HG02623 (cell line): Measurements from ENCODE around the gene MYO5B.
"Not testable (repeated sequence)": the region's sequence is repeated elsewhere in the genome, so short reads cannot be mapped to it uniquely, and the experiment has no call there.

Experiments used
- ATAC-seq: cut with Tn5 transposase; IDR thresholded peaks from one replicate; pipeline ENCODE4 v1.9.1; 2021; ENCODE audit warnings: moderate library complexity; ENCODE audit not compliant: unreplicated experiment

The MYO5B gene

DNA sequence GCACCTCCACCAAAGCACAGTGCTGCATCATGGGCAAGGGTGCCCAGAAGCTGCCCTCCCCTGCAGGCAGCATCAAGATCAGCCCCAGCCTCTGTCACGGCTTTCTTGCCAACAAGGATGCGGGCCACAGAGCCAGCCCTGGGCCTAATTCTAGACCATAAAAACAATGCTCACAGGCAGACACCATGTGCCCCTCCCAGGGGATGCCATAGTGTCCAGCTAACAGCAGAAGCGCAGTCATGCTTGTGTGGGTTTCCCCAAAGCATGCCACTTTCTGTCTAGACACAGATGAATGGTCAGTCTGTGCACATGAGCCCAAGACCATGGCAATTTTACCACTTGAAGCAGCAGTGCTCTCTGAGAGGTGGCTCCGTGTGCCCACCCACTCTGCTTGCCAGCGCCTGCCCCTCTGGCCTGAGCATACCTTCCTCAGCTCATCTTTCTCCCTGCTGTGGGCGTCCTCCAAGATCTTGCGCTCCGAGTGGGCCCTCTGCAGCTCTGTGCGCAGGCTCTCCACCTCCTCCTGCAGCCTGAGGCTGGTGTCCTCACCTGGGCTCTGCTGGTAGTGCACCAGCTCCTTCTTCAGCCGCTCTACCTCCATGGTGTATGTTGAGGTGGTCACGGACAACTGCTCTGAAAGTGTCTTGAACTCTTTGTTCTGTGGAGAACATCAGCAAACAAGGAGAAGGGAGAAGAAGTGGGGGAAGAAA, 300.3 kb downstream of the MYO5B start:
- no peak for ATAC-seq

- no peak for ATAC-seq
Measured at GRCh38 chr18:49893036-49893435, 301.9 kb downstream of the MYO5B start.

GRCh38 chr18:49892148-49892924, 302.6 kb downstream of the MYO5B start:
- no peak for ATAC-seq

- ATAC-seq = no peak
Measured at GRCh38 chr18:49890041-49890440, 304.9 kb downstream of the MYO5B start.

GRCh38 chr18:49889552-49889951, 305.4 kb downstream of the MYO5B start:
- not testable (repeated sequence) for ATAC-seq

GRCh38 chr18:49886891-49887764, 307.8 kb downstream of the MYO5B start:
- ATAC-seq = no peak

- ATAC-seq = no peak
Measured at GRCh38 chr18:49884959-49885358, 310.0 kb downstream of the MYO5B start.

DNA sequence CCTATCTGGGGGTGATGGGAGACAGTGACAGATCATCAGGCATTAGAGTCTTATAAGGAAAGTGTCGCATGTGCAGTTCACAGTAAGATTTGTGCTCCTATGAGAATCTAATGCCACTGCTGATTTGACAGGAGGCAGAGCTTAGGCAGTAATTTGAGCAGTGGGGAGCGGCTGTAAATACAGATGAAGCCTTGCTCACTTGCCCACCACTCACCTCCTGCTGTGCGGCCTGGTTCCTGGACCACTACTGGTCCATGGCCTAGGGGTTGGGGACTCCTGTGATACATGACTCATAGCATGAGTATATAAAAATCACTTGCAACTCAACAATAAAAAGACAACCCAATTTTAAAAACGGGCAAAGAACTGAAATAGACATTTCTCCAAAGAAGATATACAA, 310.5 kb downstream of the MYO5B start:
- no peak for ATAC-seq

- ATAC-seq = no peak
Measured at GRCh38 chr18:49880661-49881060, 314.3 kb downstream of the MYO5B start.

GRCh38 chr18:49879271-49879580, 315.7 kb downstream of the MYO5B start:
- ATAC-seq = no peak

GRCh38 chr18:49878567-49879270, 316.2 kb downstream of the MYO5B start:
- no peak for ATAC-seq

DNA sequence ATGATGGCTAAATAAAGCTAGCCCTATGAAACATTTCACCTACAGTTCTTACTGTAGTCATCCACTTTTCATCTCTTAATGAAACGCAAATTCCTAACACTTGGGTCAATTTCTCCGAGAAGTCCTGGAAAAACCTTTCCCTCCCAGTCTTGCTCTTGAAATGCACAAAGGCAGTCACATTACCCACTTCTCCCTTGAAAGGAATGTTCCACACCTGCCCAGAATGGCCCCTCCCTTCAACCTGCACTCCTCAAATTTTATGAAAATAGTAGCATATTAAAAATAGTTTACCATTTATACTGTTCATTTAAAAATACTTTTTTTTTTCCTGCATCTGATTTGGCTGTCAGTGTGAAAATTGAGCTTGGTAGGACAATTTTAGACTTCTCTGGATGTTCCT, 316.9 kb downstream of the MYO5B start:
- ATAC-seq = no peak

GRCh38 chr18:49876536-49876935, 318.4 kb downstream of the MYO5B start:
- no peak for ATAC-seq

DNA sequence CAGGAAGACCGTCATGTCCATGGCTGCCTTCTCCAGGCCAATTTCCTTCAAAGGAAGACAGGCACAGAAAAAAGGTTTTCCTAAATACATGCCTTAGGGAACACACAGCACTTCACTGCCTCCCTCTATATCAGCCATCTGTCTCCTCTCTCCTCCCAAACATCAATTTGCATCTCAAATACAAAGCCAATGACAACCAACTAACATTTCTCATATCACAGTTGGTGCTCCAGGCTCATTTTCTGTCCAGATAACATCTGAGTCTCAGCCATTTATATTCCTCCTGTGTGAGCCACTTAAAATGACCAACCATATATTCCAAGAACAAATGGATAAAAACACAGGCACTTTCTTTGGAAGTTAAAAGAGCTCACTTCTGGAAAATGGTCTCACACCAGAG, 319.2 kb downstream of the MYO5B start:
- ATAC-seq = no peak

GRCh38 chr18:49875155-49875554, 319.8 kb downstream of the MYO5B start:
- no peak for ATAC-seq

DNA sequence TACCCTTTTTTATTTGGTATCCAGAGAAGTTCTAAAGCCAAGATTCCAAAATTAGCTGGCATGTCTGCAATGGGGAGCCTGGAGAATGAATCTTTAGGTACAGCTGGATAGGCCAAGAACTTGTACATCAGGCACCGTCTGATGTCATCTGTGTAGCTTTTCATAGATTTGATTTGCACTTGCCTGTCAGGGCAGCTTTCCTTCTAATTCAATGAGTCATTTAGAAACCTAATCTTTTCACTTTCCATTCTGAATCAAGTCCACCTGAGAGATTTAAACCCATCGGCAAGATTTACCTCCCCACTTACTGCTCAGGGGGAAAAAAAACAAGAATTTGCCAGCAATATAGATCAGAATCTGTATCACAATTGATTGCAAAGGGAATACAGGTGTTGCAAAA, 320.7 kb downstream of the MYO5B start:
- ATAC-seq = no peak

- ATAC-seq = no peak
Measured at GRCh38 chr18:49869354-49869753, 325.6 kb downstream of the MYO5B start.

DNA sequence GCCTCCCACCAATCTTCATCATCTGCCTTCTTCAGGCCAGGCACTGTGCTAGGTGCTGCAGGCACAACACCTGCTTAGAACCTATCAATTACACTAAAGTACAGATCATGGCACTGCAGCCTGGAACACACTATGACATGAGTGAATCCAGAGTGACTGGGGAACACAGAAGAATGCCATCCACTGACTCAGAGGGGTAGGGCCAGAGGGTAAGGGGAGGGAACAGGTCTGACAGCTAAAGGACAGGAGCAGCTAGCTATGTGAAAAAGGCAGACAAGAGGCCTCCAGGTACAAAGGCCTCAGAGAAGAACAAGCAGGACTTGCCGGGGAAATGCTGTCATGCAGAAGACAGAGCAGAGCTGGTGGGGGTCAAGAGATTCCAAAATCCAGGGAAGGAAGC, 328.3 kb downstream of the MYO5B start:
- no peak for ATAC-seq

DNA sequence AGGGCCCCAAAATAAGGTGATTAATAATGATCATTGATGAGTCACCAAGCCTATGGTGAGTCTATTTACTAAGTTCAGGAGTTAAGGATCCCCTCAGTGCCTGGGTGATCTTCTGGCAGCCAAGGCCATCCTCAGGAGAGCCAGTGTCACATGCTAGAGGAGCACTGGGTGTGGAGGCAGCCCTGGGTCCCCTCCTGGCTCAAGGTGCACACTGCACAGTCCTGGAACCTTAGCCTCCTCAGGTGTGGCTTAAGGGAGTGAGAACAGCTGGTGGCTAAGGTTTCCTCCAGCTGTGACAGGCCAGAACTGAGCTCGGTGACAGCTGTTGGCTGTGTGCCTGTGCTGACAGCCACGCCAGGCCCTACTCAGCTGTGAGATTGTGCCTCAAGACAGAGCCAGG, 329.5 kb downstream of the MYO5B start:
- no peak for ATAC-seq

DNA sequence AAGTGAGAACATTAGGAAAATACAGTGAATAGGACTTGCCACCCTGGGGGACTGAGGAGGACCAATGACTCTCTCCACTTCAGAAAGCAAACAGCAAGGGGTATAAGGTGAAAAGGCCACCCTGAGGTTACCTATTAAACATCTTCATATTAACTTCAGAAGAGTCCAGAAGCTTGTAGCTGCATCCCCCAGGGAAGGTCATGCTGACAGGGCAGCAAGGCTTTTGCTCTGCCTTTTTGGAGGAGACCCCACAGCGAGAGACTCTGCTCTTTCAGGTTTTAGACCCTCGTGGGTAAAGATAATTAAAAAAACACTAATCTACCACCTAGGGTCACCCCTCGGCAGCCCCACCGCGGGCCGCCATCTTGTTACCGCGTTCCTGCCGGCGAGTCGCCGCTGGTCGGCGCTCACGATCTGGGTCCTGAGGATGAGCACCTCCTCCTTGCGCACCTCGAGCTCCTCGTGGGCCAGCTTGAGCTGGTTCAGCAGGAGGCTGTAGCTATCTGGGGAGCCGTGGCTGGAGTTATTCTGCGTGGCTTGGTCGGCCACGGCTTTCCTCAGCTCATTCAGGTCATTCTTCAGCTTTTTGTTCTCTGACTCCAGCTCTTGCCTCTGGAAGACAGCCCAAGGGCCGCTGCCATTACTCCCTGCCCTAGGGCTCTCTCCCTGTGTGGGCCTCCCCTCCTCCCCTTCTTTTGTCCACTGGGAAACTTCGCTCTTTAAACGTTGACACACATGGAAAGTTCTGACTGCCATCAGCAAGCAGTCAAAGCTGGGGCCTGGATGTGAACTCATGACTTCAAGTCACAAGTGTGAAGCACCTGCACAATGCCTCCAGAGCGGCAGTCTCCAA, 331.0 kb downstream of the MYO5B start:
- no peak for ATAC-seq
